ENCODE results near the gene HMOX1.

The HMOX1 gene

DNA sequence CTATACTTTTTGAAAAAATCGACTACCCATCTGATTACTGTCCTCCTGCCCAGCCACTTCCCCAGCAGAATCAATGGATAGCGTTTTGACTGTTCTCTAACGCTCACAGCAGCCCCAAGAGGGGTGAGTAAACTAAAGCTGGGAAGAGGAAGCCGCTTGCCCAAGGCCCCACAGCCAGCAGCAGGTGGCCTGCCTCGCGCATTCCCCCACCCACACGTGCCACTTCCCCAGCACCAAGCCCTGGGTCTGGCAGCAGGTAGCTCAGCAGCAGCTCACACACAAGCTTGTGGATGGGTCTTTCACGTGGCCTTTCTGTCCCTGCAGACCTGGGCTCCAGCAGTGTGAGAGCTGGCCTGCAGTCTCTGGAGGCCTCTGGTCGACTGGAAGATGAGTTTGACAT is 46.9 kb upstream of the HMOX1 start:
- no peak overlapping the region for H3K4me2 ChIP-seq (ENCODE audit: low read depth, low read length, poor library complexity, severe bottlenecking)
- no peak overlapping the region for H3K9ac ChIP-seq (ENCODE audit: low read length)
- H3K4me3 ChIP-seq (ENCODE audit: insufficient read depth, low read length, poor library complexity, severe bottlenecking) = no peak overlapping the region
- no peaks in the 10 kb centered on the region for H3F3A ChIP-seq (ENCODE audit: insufficient read depth)
- no peaks in the 10 kb centered on the region for H3K36me3 ChIP-seq (ENCODE audit: low read length)
- H4K20me1 ChIP-seq (ENCODE audit: low read depth, low read length) = no peaks in the 10 kb centered on the region
- no peak overlapping the region for H2AFZ ChIP-seq (ENCODE audit: low read depth, low read length, severe bottlenecking)
- no peaks in the 10 kb centered on the region for H3K9me3 ChIP-seq (ENCODE audit: insufficient read depth, low read length)
- no peaks in the 10 kb centered on the region for H3K27me3 ChIP-seq (ENCODE audit: low read length)
- H3K79me2 ChIP-seq (ENCODE audit: insufficient read depth, low read length) = no peaks in the 10 kb centered on the region
- TF ChIP-seq EZH2phosphoT487 (conservative IDR thresholded peaks at IDR 0.05; ENCODE audit: low read length) = no peak
- TF ChIP-seq, protein P1, sequence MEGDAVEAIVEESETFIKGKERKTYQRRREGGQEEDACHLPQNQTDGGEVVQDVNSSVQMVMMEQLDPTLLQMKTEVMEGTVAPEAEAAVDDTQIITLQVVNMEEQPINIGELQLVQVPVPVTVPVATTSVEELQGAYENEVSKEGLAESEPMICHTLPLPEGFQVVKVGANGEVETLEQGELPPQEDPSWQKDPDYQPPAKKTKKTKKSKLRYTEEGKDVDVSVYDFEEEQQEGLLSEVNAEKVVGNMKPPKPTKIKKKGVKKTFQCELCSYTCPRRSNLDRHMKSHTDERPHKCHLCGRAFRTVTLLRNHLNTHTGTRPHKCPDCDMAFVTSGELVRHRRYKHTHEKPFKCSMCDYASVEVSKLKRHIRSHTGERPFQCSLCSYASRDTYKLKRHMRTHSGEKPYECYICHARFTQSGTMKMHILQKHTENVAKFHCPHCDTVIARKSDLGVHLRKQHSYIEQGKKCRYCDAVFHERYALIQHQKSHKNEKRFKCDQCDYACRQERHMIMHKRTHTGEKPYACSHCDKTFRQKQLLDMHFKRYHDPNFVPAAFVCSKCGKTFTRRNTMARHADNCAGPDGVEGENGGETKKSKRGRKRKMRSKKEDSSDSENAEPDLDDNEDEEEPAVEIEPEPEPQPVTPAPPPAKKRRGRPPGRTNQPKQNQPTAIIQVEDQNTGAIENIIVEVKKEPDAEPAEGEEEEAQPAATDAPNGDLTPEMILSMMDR (IDR thresholded peaks at IDR 0.05; ENCODE audit: insufficient read depth, low read length, poor library complexity, severe bottlenecking) = no peak
- H3K9me2 ChIP-seq (replicated peaks; ENCODE audit: insufficient read depth, low read length) = no peaks in the 10 kb centered on the region
- H3K27ac ChIP-seq (ENCODE audit: low read depth, low read length) = no peak overlapping the region

DNA sequence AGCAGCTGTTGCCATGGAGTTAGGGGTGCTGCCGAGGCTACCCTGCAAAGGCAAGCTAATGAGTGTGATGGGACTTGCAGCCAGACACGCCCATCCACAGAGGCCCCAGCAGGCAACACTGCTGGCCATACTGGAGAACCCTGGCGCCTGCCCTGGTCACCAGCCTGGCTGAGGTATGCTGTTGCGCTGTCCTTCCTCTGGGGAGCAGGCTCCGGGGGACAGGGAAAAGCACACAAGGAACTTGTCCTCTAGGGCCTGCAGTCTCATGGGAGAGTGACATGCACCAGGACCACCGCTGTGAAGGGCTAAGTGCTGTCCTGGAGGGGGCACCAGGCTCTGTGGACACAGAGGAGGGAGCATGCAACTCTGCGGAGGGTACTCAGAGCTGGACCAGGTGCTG is 45.4 kb upstream of the HMOX1 start:
- Histone ChIP-seq H3K9me2 (replicated peaks; ENCODE audit: insufficient read depth, low read length) (no peaks in the 10 kb centered on the region), H3K79me2 (ENCODE audit: insufficient read depth, low read length) (no peaks in the 10 kb centered on the region), H3K4me2 (ENCODE audit: low read depth, low read length, poor library complexity, severe bottlenecking) (no peak overlapping the region), H3K9ac (ENCODE audit: low read length) (no peak overlapping the region), H4K20me1 (ENCODE audit: low read depth, low read length) (no peaks in the 10 kb centered on the region), H3K36me3 (ENCODE audit: low read length) (no peaks in the 10 kb centered on the region), H3K4me3 (ENCODE audit: insufficient read depth, low read length, poor library complexity, severe bottlenecking) (no peak overlapping the region), H3K27ac (ENCODE audit: low read depth, low read length) (no peak overlapping the region), H2AFZ (ENCODE audit: low read depth, low read length, severe bottlenecking) (no peak overlapping the region), H3F3A (ENCODE audit: insufficient read depth) (no peaks in the 10 kb centered on the region), H3K9me3 (ENCODE audit: insufficient read depth, low read length) (no peaks in the 10 kb centered on the region), H3K27me3 (ENCODE audit: low read length) (no peaks in the 10 kb centered on the region)
- TF ChIP-seq EZH2phosphoT487 (conservative IDR thresholded peaks at IDR 0.05; ENCODE audit: low read length) = no peak
- TF ChIP-seq, protein P1 (IDR thresholded peaks at IDR 0.05; ENCODE audit: insufficient read depth, low read length, poor library complexity, severe bottlenecking) = no peak

DNA sequence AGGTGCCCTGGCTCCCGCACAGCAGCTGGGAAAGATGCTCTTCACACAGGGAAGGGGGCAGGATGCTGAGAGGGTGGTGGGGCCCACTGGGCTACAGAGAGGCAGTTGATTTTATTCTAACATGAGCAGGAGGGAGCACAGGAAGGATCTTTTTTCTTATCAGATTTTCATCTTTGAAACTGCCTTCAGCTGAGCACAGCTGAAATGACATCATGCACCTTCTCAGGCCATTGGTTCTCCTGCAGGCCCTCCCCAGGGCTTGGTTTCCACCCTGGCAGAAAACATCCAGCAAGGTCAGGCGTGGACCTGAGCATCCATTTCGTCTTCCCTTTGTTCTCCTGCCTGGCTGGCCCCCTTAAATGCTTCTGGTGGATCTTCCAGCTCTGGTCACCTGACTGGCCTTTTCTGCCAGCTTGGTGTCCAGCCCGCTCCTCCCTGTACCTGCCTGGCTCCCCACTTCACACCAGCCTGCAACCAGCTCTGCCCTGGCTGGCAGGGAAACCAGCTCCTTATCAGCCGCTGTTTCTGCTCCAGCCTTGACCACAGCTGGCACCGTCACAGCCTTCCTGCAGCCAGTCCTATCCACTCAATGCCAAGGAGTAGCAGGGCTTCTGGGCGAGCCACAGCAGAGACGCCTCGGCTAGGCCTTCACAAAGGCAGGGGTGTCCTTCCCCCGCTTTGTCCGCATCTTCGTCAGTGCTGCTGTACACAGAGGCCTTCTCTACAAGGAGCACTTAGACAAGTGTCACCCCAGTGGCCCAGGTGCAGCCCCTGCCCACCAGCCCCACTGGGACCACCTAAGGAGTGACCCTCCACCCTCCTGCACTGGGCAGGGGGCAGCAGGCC is 44.7 kb upstream of the HMOX1 start:
- no peak overlapping the region for H3K9ac ChIP-seq (ENCODE audit: low read length)
- no peaks in the 10 kb centered on the region for H3K9me3 ChIP-seq (ENCODE audit: insufficient read depth, low read length)
- no peak overlapping the region for H3K4me2 ChIP-seq (ENCODE audit: low read depth, low read length, poor library complexity, severe bottlenecking)
- no peaks in the 10 kb centered on the region for H3K36me3 ChIP-seq (ENCODE audit: low read length)
- no peak overlapping the region for H2AFZ ChIP-seq (ENCODE audit: low read depth, low read length, severe bottlenecking)
- no peaks in the 10 kb centered on the region for H3K27me3 ChIP-seq (ENCODE audit: low read length)
- TF ChIP-seq EZH2phosphoT487 (conservative IDR thresholded peaks at IDR 0.05; ENCODE audit: low read length) = no peak
- TF ChIP-seq, protein P1 (IDR thresholded peaks at IDR 0.05; ENCODE audit: insufficient read depth, low read length, poor library complexity, severe bottlenecking) = no peak
- H3K4me3 ChIP-seq (ENCODE audit: insufficient read depth, low read length, poor library complexity, severe bottlenecking) = no peak overlapping the region
- no peak overlapping the region for H3K27ac ChIP-seq (ENCODE audit: low read depth, low read length)
- H4K20me1 ChIP-seq (ENCODE audit: low read depth, low read length) = no peaks in the 10 kb centered on the region
- no peaks in the 10 kb centered on the region for H3F3A ChIP-seq (ENCODE audit: insufficient read depth)
- H3K79me2 ChIP-seq (ENCODE audit: insufficient read depth, low read length) = no peaks in the 10 kb centered on the region
- H3K9me2 ChIP-seq (replicated peaks; ENCODE audit: insufficient read depth, low read length) = no peaks in the 10 kb centered on the region
